HG02943 (cell line): Measurements from ENCODE around the gene MEF2C.

Experiments
- ATAC-seq: cut with Tn5 transposase; IDR thresholded peaks from one replicate; pipeline ENCODE4 v1.9.1; 2021; ENCODE audit warnings: mild to moderate bottlenecking, low read depth, moderate library complexity; ENCODE audit not compliant: unreplicated experiment

Gene MEF2C

DNA sequence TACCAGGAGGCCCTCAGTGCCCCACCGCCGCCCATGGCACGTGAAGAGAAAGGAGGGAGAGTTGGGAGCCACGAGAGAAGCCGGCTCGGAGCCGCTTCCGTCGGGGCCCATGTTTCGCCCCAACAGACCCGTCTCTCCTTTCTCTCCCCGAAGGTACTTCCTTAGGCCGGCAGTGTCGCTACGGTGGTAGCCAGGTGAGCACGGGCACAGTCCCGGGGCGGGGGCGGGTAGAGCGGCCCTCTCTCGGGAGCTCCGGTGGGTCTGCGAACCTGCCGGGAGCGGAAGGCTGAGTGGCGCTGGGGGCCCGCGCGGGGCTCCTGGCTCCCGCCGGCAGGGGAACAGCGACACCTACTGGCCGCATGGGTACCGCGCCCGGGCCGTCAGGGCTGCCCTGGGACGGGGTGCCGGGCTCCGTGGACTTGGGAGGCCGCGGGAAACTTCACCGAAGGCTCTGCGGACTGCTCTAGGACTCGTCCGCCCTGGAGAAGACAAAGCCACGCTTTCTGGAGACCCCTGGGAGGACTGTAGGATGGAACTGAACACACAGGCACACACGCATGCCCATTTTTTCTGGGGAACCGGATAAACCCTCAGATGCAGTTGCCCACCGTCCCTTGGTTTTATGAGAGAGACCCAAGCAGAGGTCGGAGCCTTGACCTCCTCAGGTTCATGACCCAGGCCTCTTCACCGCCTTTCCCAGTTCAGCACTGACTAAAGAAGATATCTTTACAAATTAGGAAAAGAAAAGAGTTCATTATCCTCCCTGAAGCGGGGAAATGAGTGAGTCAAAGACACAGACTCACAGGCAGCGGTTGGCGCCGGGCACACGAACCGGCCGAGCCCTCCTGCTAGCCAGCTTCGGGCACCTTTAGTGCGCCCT is 202.5 kb downstream of the MEF2C start:
- ATAC-seq, result peak; percentile 66

DNA sequence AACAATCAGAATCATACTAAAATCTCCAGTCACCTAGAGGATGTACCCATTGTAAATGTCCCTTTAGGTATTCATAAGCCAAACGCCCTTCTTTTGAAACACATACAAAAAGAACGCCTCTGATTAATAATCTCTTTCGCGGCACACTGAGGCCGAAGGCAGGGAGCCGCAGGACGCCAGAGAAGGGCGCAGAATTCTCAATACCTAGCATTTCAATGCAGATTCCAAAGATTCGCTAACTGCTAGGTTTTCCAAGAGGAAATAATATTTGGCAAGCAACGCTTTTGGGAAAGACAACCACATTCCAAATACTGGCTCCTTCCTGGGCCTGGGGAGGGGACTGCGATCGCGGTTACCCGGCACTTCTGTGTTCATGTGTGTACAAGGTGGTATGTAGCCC is 203.3 kb downstream of the MEF2C start:
- no peak for ATAC-seq

DNA sequence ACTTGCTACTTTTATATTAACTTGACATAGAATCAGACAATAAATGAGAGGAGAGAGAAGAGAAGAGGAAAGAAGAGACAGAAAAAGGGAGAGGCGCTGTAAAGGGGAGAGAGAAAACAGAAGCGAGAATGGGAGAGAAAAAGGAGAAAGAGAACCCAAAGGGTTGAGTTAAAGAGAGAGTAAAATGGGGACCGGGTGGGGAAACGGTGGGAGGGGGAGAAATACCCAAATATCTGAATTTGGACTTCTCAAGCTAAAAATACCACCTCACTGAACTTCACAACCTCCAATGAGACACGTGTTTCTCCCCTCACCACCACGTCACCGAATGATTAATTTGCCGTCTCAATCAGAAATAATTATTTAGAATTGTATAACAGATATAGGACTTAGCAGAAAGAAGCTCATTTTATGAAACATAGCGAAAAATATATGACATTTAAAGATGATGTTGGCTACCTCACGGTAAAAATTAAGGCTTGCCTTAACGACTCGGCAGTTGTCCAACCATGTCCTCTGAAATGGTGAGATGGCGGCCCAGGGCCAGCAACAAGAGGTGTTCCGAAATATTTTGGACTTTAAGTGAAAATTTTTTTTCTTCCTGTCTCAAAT is 204.1 kb downstream of the MEF2C start:
- ATAC-seq, result no peak

DNA sequence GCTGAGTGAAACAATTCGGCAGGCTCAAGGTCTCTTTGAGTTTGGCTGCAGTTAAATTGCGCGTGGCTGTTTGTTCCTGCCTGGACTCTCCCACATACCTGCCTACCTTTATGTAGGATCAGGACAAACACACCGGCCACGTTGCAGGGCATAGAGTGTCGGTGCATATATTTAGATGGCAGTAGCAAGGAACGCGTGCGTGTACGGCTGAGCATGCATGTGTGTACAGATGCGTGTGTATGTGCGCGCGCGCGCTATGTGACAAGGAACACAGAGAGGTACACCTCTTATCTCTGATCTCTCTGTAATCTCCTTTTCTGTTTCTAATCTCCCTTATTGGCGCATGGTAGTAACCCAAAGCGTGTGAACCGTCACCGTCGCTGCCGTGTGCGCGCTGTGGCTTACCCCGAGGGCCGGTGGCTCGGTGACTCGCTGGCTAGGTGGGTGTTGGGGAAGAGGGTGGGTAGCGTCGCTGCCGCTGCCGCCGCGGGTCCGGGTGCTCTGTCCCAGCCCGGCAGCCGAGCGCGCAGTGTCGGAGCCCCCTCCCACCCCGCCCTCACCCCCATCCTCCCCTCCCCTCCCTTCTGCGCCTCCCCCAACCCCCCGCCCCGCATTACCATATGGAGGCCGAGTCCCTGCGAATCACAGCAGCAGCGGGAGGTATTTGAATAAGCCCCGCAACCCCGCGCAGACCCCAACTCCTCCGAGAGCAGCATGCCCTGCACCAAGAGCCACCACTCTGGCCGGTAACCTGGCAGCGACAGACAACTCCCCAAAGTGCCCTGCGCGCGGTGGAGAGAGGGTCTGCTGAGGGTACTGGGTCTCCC is 204.8 kb downstream of the MEF2C start:
- ATAC-seq, result no peak

DNA sequence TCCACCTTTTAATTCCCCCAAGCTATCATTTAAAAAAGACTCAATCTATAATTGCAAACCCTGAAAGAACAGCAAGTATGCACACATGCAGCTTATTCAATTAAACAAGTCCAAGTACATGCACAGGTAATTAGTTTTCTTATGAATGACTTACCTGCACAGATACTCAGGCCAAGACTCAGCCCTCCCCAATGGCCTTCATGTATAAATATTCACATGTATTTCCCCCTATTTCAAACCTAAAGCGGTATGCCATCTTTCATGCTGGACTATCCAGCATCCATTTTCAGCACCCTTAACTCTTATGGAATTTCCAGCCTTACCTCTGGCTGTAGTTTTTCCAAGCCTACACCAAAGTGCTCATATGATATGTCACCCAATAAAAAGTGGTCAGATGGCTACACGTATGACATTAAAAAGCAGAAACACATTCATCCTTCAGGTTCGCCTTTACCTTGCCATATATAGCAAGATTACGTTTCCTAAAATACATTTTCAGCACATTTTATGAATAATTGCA is 205.5 kb downstream of the MEF2C start:
- no peak for ATAC-seq

DNA sequence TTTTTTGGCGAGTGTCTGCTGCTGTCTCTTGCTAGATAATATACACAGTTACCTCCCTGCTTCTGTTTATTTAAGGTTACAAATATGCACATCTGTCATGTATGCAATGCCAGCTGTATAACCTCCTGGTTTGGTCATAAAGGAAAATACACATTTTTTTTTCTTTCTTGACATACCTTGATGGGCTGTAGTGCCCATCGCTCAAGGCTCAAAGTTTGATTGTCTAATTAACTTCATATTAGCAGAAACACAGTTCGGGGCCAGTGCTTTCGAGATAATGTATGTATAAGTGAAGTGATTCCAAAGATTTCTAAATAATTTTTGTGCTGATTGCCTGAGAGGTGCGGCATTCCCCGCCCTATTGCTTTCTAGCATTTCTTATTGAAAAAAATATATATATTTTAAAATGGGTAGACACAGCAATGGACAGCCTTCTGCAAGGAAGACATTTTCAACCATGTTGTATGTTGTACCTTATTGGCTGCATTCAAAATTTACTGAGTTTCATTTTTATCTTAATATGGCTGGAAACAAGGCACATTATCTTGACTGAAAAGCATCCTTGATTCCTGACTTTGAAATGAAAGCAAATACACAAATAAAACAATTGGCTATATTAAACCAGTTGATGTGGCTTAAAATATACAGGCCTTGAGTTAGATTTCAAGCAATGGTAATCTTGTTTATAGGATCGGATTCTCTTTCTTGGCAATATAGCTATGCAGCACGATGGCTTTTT is 206.2 kb downstream of the MEF2C start:
- ATAC-seq, result no peak

DNA sequence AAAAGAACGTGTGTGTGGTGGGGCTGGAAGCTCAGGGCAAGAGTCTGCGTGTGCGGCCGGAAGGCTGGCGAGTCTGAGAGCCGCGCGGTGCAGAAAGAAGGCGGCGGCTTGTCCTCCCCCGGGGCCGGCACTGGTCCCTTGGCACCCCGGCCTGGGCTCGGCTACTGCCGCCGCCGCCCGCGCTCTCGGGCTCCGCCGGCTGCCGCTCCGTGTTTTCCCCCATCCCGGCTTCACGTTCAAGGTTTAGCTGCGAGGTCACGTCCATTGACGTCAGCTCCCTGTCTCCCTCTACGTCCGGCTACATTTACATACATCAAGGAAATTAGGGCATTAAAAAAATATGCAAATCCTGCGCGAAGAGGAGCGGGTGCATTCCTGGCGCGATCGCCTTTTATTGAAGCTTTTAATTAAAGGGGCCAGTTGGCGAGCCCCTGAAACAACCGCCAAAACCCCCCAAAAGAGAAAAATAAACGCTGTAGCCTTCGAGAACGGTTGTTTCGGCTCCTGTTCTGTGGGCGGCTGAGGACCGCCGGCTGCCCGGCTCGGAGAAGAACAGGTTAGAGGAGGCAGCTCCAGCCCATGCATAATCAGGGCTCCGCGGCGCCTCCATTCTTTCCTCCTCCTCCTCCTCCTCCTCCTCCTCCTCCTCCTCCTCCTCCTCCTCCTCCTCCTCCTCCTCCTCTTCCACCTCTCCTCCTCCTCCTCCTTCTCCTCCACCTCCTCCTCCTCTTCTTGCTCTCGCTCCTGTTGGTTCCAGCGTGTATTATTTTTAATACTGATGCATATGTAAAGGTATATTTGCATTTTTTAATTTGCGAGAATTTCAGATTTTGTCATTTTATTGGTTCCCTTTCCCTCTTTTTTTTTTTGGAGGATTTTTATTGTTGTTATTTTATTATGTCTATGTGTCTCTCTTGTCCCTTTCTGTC is 207.0 kb downstream of the MEF2C start:
- peak; percentile 41 for ATAC-seq

DNA sequence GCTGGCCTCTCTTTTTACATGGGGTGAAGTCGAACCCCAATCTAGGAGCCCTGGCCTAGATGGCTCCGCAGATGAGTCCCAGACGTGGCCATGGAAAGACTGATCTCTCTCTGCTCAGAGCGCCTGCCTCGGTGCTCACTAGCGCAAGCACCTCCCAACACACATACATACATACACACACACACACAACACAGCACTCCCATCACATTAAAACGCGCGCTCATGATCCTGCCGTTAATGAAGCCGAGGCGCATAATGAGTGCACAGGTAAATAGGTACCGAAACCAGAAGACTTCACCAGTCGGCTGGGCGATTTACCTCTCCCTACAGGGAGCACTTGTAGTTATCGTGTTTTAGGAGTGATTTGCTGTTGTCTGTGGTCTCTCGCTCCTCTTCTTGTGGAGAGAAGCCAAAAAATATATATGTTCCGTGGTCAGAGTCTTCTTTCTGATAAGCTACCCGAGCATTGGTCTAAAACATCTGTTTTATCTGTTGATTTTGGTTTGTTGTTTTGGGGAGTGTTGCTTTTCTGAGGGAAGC is 207.7 kb downstream of the MEF2C start:
- peak; percentile 15 for ATAC-seq

DNA sequence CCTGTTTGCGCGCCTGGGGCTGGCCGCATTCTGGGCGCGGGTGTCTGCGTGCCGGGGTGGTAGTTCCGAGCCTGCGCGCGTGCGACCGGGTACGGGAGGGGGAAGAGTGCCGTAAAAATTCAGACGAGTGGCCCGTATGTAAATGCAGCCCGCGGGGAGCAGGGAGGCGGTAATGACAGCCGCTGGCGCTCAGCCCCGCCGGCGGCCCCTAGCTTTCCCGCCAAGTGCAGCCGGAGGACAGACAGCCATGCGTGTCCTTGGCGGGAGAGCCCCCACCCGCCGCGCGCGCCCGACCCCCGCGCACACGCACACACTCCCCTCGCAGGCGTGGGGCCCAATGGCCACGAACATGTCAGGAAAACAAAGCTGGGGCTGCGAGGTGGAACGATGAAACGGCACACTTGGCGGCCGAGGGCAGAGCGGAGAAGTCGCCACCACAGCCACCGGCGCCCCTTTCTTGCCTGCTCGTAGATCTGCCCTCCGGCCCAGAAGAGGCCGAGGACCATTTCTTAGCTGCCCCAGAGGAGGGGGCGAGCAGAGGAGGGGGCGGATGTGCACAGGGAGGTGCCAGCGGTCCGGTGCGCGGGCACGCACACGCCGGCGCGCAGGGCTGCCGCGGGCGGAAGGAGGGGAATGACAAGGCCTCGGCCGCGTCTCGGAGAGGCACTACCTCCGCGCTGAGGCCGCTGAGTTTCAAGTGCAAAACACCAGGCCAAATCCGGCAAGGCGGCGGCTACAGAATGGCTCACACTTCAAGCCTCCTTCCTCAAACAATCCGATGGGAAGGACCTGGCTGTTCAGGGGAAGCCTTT is 208.4 kb downstream of the MEF2C start:
- ATAC-seq, result peak; percentile 59

DNA sequence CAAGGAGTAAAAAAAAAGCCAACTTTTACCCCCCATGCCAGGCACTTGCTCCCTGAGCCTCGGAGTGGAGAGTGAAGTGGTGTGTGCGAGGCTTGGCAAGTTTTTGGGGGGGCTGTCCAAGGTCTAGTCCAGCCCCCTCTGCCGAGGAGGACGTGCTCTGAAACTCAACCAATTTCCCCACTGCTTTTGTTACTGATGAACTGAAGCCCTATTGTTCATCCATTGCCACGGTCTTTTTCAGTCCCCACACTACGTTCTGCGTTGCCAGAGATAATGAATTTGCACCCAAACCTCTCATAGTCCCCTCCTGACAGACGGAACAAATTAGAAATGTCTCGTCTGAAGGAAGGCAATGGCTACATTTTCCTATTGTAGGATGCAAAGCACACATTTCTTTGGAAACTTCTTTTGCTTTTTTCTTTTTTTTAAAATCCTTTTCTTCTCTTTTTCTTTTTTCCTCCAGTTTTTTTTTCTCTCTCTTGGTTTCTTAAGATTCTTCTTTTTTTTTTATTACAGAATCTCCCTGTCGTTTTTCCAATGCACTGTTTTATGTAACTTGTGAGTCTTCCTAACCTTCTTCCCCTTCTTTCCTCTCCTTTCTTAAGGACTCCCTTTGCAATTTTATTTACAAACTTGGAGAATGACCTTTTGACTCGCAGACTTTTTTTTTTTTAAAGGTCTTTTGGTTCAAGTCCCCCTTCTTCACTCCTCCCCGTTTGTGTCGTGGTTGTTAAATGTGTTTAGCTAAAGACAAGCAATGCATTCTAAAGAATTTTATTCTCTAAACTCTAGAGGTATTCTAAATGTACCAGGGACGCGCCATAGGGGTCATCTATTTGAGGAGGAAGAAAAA is 209.5 kb downstream of the MEF2C start:
- no peak for ATAC-seq

DNA sequence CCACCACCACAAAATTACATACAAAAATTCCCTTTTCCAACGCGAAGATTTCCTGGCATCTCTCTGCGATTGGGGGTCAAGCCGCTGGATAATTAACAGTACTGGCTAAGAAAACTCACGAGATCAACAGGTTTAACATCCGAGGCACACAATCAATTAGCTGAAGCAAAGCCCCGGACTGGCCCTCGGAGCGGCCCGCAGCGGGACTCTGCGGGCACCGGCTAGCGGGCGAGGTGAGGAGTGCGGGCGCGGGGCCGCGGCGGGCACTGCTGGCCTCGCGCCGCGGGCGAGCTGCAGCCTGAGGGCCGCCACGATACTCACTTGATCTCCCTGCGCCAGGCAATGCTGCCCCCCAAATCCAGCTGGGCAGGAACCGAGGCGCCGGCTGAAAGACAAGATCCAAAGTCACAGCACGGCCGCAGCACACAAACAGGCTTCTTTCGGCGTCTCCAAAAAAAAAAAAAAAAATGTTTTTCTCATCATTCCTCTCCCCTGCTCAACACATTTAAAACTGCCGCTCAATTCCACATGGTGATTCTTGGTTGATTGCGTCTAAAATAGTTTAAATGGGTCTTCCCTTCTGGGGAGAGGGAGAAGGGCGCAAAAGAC is 210.2 kb downstream of the MEF2C start:
- no peak for ATAC-seq

DNA sequence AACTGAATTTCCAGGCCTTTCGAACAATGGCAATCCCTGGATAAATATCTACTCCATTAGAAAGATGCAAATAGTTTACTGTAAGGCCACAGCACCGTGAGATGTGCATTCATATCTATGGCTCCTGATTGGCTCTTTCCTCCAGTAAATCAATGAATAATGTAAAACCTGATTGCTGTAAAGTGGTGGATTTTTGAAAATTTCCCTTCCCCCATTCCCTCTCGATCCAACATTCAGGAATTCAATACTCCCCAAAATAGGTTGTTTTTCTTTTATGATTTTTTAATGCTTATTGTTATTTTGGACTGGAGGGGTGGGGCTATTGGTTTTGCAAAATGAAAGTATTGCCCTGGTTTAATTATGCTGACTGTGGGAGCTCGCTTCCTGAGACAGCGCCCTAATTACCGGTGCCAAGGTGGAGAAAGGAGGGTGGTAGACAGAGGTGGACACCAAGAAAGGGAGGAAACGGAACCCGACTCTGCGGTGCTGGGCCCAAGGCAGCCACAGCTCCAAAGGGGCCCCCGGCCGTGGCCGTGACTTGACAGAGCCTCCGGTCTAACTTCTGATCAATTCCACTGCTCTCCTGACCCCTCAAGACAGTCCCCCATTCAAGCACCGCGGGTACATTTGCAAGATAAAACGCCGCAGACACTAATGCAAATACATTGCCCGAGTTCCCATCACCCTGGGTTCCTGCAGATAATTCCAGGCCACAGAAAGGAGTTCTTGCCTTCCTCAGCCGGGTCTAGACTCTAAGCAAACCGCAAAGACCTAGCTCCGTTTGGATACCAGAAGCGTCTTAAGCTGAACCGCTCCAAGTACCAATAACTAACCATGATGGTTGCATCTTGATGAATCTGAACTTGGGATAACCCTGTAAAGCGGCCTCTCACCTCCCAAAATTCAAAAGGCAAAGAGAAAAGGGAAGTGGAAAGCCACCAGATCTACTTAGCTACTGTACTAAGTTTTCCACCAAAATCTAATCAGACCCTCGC is 211.2 kb downstream of the MEF2C start:
- ATAC-seq, result no peak

DNA sequence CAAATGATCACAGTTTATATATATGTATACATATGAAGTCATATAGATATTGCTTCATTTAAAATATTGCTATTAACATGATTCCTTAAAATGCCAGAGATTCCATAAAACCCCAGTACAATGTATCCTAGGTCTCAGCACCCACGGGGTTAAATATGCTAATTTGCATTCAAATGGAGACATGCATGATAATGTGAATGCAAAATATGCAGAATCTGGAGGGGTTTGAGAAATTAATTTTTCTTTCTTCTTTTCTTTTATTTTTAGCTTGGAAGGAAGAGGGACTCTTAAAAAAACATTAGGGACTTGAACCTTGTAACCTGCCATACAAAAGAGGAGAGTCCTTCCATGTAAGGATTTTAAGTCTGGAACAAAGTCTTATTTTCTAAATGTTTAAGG is 211.9 kb downstream of the MEF2C start:
- ATAC-seq, result no peak

DNA sequence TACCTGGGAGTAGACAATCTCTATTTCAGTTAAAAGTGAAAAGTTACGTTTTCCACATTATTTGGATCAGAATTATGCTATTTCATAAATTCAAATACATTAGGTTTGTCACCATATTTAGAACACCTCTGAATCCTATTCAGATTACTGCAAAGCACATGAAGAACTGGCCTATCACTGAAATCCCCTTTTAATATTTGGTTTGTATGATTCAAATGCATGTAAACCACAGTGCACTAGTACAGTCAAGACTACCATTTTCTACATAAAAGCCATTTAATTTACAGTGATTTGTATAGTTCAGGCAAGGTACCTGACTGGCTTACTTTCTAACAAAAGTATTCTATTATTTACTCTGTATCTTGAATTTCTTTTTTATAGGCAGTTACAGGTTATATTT is 212.5 kb downstream of the MEF2C start:
- no peak for ATAC-seq

DNA sequence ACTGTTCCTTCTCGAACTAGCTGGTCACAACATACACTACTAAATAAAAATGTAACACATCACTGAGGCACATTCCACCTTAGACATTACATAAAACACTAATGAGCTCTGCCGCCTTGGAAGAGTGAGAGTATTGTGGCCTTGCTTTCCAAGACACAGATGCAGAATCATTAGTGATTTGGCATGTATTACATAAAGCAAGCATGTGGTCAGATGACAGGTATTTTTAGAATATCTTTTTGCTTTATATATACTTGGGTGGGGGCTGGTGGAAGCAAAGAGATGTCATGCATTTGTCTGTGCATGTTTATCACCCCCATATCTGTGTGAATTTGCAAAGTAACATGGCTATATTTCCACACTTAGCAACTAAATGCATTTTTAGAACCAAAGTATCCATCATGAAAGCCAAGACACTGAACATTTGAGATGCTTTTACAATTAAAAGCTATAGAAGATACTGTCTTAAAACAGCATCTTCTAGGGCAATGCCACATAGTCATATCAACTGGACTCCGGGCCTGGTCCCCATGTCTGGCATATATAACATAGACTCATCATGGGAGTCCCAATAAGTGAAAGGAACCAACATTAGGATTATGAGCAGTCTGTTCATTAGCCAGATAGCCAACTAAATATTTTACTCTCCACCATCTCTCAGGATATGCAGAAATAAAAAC is 213.5 kb downstream of the MEF2C start:
- no peak for ATAC-seq
